Gastrocnemius medialis (tissue), 4 donors: ENCODE data around the gene PDE1C. TPM values are rescaled to one million over a fixed set of nuclear protein-coding genes. Genes with fewer than 3 reads are reported as not detected.
"Not testable (repeated sequence)": the region's sequence is repeated elsewhere in the genome, so short reads cannot be mapped to it uniquely, and the experiment has no call there.

Source experiments
- ATAC-seq, 2 donors: fragments of 150-250 bp; one replicate each; pipeline ENCODE4 v1.9.1; 2016
- DNase-seq, 2 donors: peaks; one replicate each; pipeline ENCODE4 v3.0.0-alpha.2; 2019
- H3K27ac ChIP-seq, 4 donors: fragments of 200-600 bp; sonication (generic); 1 replicate in 1 of 4; 2 replicates in 3 of 4; pipeline ENCODE4 v1.5.1; 2016 to 2018; ENCODE audit warnings: mild to moderate bottlenecking in 2 of 4, moderate library complexity in 1 of 4
- H3K27me3 ChIP-seq, 3 donors: fragments of 200-600 bp; sonication (generic) in 2 of 3; 1 replicate in 1 of 3; 2 replicates in 2 of 3; pipeline versions ENCODE4 v1.5.1 to v1.6.0; 2016 to 2019; ENCODE audit warnings: mild to moderate bottlenecking in 1 of 3, moderate library complexity in 1 of 3
- H3K36me3 ChIP-seq, 2 donors: fragments of 200-600 bp; sonication (generic) in 1 of 2; one replicate each; pipeline ENCODE4 v1.5.1; 2017 to 2018
- H3K4me1 ChIP-seq, 2 donors: fragments of 200-600 bp; sonication (generic) in 1 of 2; one replicate each; pipeline ENCODE4 v1.5.1; 2016 to 2017; ENCODE audit warnings: mild to moderate bottlenecking in 2 of 2
- H3K4me3 ChIP-seq, 4 donors: fragments of 200-600 bp; sonication (generic) in 3 of 4; 1 replicate in 1 of 4; 2 replicates in 3 of 4; pipeline ENCODE4 v1.5.1; 2016 to 2019; ENCODE audit warnings: mild to moderate bottlenecking in 2 of 4
- H3K9me3 ChIP-seq, 3 donors: fragments of 200-600 bp; sonication (generic) in 2 of 3; 1 replicate in 1 of 3; 2 replicates in 2 of 3; pipeline ENCODE4 v1.5.1; 2016 to 2019
- POLR2A ChIP-seq, 2 donors: fragments of 450-650 bp; IDR thresholded peaks; one replicate each; pipeline ENCODE4 v1.6.1; 2017; ENCODE audit warnings: antibody characterized with exemption in 2 of 2, mild to moderate bottlenecking in 2 of 2, moderate library complexity in 2 of 2
- in situ Hi-C, 4 donors: fragments of 200-750 bp; cut with MboI; loops; one replicate each; pipeline versions ENCODE4 v1.15.0 to v1.8.0; 2017; ENCODE audit warnings: low sequenced_read_pairs in 4 of 4
- intact Hi-C: fragments of 100-400 bp; cut with DNase I; formaldehyde crosslinking; loops from one replicate; pipeline ENCODE4 v1.15.1; 2023; ENCODE audit warnings: low total_unique reads
- total RNA-seq, 4 donors: library from RNA; depleted of rRNA; stranded (reverse); fragments of >200 nt; gene quantifications; one replicate each; pipeline versions ENCODE4 v1.1.0 to v1.2.3, GENCODE V29; 2016
- TF ChIP-seq, protein P1 (sequence below), 5 experiments: fragments of 450-650 bp in 3 of 5; fragments of 200-600 bp in 2 of 5; sonication (generic) in 2 of 5; IDR thresholded peaks in 4 of 5; conservative IDR thresholded peaks in 1 of 5; 1 replicate in 4 of 5; 2 replicates in 1 of 5; pipeline ENCODE4 v1.5.1; 2016 to 2019; ENCODE audit warnings: antibody characterized with exemption in 5 of 5, mild to moderate bottlenecking in 3 of 5, moderate library complexity in 3 of 5

PDE1C gene
- total RNA-seq, 4 donors from 2014 or later: 0.46 to 1.2 (median 0.67) TPM

DNA sequence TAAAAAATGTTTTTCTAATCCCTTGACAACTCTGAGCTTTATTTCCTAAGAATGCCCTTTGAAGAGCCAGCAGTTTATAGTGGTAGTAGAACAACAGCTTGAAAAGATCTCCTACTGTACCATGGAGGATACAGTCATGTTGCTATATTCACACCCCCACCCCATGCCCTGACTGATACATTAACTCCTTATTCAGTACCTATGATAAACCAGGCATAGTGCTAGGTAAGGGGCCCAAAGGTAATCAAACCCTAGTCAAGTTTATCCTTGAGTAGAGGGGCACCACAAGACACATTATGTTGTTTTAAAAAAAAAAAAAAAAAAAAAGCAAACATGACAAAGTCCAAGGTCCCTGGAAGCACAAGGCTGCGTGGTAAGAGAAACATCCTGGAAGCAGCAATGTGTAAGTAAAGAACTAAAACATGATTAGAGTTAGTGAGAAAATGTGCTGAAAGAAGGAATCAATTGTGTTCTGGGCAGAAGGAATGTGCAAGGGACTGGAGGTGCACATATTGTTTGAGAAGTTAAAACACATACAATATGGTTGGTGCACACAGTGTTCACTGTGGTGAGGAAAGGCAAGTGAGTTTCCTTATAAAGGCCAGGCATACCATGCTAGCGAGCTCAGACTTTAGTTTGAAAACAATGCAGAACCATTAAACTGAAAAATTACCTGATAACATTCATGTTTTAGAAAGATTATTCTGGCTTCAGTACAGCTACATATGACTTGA, 51.2 kb downstream of the PDE1C start:
- no peaks in the 10 kb centered on the region for H3K36me3 ChIP-seq
- no peak overlapping the region for H3K4me3 ChIP-seq
- ATAC-seq (no peak), DNase-seq (no peak)
- no peak overlapping the region for H3K27ac ChIP-seq
- H3K27me3 ChIP-seq: no peaks in the 10 kb centered on the region
- no peaks in the 10 kb centered on the region for H3K4me1 ChIP-seq
- intact Hi-C loops: no loop called here
- no peaks in the 10 kb centered on the region for H3K9me3 ChIP-seq
- TF ChIP-seq, protein P1, sequence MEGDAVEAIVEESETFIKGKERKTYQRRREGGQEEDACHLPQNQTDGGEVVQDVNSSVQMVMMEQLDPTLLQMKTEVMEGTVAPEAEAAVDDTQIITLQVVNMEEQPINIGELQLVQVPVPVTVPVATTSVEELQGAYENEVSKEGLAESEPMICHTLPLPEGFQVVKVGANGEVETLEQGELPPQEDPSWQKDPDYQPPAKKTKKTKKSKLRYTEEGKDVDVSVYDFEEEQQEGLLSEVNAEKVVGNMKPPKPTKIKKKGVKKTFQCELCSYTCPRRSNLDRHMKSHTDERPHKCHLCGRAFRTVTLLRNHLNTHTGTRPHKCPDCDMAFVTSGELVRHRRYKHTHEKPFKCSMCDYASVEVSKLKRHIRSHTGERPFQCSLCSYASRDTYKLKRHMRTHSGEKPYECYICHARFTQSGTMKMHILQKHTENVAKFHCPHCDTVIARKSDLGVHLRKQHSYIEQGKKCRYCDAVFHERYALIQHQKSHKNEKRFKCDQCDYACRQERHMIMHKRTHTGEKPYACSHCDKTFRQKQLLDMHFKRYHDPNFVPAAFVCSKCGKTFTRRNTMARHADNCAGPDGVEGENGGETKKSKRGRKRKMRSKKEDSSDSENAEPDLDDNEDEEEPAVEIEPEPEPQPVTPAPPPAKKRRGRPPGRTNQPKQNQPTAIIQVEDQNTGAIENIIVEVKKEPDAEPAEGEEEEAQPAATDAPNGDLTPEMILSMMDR (IDR thresholded peaks at IDR 0.05 in 4 of 5, conservative IDR thresholded peaks at IDR 0.05 in 1 of 5): no peak
- no peak for TF ChIP-seq POLR2A (IDR thresholded peaks at IDR 0.05)
- in situ Hi-C loops: no loop called here

DNA sequence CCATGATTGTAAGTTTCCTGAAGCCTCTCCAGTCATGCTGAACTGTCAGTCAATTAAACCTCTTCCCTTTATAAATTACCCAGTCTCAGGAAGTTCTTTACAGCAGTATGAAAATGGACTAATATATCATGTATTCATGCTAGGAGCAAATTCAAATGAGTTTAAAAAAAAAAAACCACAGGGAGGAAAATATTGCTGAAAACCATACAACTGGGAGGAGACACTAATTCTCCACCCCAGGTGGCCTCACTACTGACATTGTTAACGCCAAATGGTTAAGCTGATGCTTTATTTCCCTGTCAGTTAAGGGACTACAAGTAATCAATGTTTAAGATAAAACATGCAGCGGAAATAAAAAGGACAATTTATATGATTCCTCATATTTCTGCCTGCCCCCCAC, 55.1 kb downstream of the PDE1C start:
- H3K9me3 ChIP-seq: no peaks in the 10 kb centered on the region
- H3K36me3 ChIP-seq: no peaks in the 10 kb centered on the region
- TF ChIP-seq, protein P1 (IDR thresholded peaks at IDR 0.05 in 4 of 5, conservative IDR thresholded peaks at IDR 0.05 in 1 of 5): no peak
- no peak for TF ChIP-seq POLR2A (IDR thresholded peaks at IDR 0.05)
- H3K27ac ChIP-seq: no peak overlapping the region
- no peaks in the 10 kb centered on the region for H3K27me3 ChIP-seq
- in situ Hi-C loops: no loop called here
- DNase-seq: no peak
- no peak overlapping the region for H3K4me3 ChIP-seq
- no peaks in the 10 kb centered on the region for H3K4me1 ChIP-seq
- no peak for ATAC-seq
- intact Hi-C loops: no loop called here

DNA sequence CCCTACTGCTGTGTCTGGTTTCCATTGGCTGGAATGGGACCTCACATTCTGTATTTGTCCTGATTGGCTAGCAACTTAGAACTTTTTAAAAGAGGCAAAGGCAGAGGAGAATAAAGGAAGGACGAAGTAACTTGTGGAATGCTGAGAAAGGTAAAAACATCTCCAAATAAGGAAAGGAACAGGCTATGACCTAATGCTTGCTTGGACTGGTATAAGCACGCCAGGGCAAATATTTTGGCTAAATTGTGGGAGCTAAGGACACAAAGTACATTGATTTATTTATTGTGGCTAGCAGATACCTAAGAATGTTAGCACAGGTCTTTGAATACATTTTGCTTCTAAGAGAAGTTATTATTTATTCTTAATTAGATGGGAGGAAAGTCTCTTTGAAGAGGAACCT, 56.7 kb downstream of the PDE1C start:
- ATAC-seq, intact Hi-C loops, in situ Hi-C loops, H3K4me3 ChIP-seq, H3K27ac ChIP-seq, H3K36me3 ChIP-seq, DNase-seq, H3K27me3 ChIP-seq, H3K9me3 ChIP-seq, H3K4me1 ChIP-seq: not testable (repeated sequence)

DNA sequence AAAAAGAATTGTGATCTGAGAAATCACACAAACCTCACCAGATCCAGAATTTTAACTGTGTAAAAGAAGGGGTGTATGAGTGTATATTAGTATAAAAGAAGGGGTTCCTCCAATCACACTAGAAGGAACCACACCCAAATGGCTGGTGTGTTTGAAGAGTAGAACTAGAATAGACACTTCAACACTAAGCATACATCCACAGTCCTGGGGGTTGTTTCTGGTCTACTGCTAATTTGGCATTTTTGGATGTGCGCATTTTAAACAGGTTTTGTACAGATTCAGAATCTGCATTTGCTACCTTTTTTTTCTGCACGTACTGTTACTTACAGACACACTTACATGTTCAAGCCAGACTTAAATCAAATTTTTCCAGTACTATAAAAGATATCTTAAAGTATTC, 64.6 kb downstream of the PDE1C start:
- no peaks in the 10 kb centered on the region for H3K4me1 ChIP-seq
- in situ Hi-C loops: no loop called here
- H3K4me3 ChIP-seq: no peak overlapping the region
- TF ChIP-seq, protein P1 (IDR thresholded peaks at IDR 0.05 in 4 of 5, conservative IDR thresholded peaks at IDR 0.05 in 1 of 5): no peak
- TF ChIP-seq POLR2A (IDR thresholded peaks at IDR 0.05): no peak
- H3K27ac ChIP-seq: no peak overlapping the region
- DNase-seq (no peak), ATAC-seq (no peak)
- no peaks in the 10 kb centered on the region for H3K36me3 ChIP-seq
- no peaks in the 10 kb centered on the region for H3K9me3 ChIP-seq
- no peaks in the 10 kb centered on the region for H3K27me3 ChIP-seq
- intact Hi-C loops: no loop called here

DNA sequence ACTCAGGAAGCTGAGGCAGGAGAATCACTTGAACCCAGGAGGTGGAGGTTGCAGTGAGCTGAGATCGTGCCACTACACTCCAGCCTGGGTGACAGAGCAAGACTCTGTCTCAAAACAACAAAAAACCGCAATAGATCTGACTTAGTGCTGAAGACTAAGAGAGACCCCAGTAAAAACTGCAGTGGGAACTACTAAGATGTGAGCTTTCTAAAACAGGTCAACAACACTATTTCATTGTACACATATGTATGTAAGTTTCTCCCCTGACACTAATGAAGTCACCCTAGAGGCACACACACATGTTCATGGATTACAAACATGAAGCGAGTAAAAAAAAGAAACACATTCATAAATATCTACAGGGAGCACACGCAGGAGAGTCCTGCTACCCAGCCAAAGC, 68.3 kb downstream of the PDE1C start:
- Histone ChIP-seq H3K4me1 (no peaks in the 10 kb centered on the region), H3K36me3 (no peaks in the 10 kb centered on the region), H3K9me3 (no peaks in the 10 kb centered on the region), H3K4me3 (no peak overlapping the region), H3K27ac (no peak overlapping the region), H3K27me3 (no peaks in the 10 kb centered on the region)
- in situ Hi-C loops (no loop called here), intact Hi-C loops (no loop called here)
- no peak for ATAC-seq
- DNase-seq: no peak
- TF ChIP-seq, protein P1 (IDR thresholded peaks at IDR 0.05 in 4 of 5, conservative IDR thresholded peaks at IDR 0.05 in 1 of 5): no peak
